Measurements from ENCODE around the gene PCYT1A.
A peak's percentile ranks its signal among the peaks of the same experiment; 100 is the strongest.
"Not testable (repeated sequence)": the region's sequence is repeated elsewhere in the genome, so short reads cannot be mapped to it uniquely, and the experiment has no call there.

PCYT1A gene

GRCh38 chr3:196314597-196314996 is 27.1 kb upstream of the PCYT1A start:
- Mint-ChIP-seq H3K27me3 (no peaks in the 10 kb centered on the region), H3K9me3 (no peaks in the 10 kb centered on the region), H3K4me3 (no peak overlapping the region), H3K4me1 (peaks cover 11% of the 10 kb centered on the region), H3K27ac (no peak overlapping the region), H3K36me3 (ENCODE audit: low read depth) (no peaks in the 10 kb centered on the region)
- ATAC-seq (no peak), DNase-seq (no peak)

- not testable (repeated sequence) for ATAC-seq; H3K27ac Mint-ChIP-seq; H3K4me3 Mint-ChIP-seq; H3K27me3 Mint-ChIP-seq; H3K36me3 Mint-ChIP-seq (ENCODE audit: low read depth); H3K9me3 Mint-ChIP-seq; DNase-seq; H3K4me1 Mint-ChIP-seq
Measured at GRCh38 chr3:196314086-196314485, 26.6 kb upstream of the PCYT1A start.

DNA sequence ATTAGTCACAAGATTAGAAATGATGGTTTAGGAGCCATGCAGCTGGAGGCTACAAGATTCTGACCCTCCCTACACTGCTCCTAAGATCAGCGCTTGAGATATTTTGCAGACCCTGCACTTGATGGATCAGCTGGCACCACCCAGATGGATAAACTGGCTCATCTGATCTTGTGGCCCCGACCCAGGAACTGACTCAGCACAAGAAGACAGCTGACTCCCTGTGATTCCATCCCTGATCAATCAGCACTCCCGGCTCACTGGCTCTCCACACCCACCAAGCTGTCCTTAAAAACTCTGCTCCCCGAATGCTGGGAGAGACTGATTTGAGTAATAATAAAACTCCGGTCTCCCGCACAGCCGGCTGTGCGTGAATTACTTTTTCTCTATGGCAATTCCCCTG is 15.4 kb upstream of the PCYT1A start:
- H3K9me3 Mint-ChIP-seq; H3K27me3 Mint-ChIP-seq; H3K36me3 Mint-ChIP-seq (ENCODE audit: low read depth); H3K4me3 Mint-ChIP-seq; H3K27ac Mint-ChIP-seq; ATAC-seq; H3K4me1 Mint-ChIP-seq; DNase-seq: not testable (repeated sequence)

GRCh38 chr3:196302551-196302950 is 15.0 kb upstream of the PCYT1A start:
- ATAC-seq; H3K4me1 Mint-ChIP-seq; H3K36me3 Mint-ChIP-seq (ENCODE audit: low read depth); H3K27ac Mint-ChIP-seq; H3K9me3 Mint-ChIP-seq; H3K4me3 Mint-ChIP-seq; H3K27me3 Mint-ChIP-seq; DNase-seq: not testable (repeated sequence)

- Mint-ChIP-seq H3K9me3 (no peaks in the 10 kb centered on the region), H3K4me3 (no peak overlapping the region), H3K4me1 (no peaks in the 10 kb centered on the region), H3K27me3 (no peaks in the 10 kb centered on the region), H3K27ac (no peak overlapping the region), H3K36me3 (ENCODE audit: low read depth) (no peaks in the 10 kb centered on the region)
- DNase-seq (no peak), ATAC-seq (no peak)
Measured at GRCh38 chr3:196298521-196298920, 11.0 kb upstream of the PCYT1A start.

GRCh38 chr3:196292286-196292923 is 4.9 kb upstream of the PCYT1A start:
- no peak for ATAC-seq
- H3K9me3 Mint-ChIP-seq, result no peaks in the 10 kb centered on the region
- H3K27ac Mint-ChIP-seq, result no peak overlapping the region

DNA sequence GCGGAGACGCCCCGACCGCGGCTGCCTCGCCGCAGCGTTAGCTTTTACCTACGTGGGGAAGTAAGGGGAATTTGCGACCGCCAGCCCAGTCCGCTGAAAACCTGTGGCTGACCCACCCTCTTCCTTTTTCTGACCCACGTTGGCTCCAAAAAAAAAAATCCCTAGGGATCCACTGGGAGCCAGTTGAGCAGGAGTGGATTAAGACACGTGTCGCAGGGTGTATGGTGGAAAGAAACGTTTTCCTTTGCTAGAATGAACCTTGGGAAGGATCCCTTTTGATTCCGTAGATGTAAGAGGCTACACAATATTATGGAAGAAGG is 575 bp upstream of the PCYT1A start:
- H3K4me1 Mint-ChIP-seq, result peaks cover 44% of the 10 kb centered on the region
- no peaks in the 10 kb centered on the region for H3K27me3 Mint-ChIP-seq
- peak overlapping the region; percentile 99 for H3K4me3 Mint-ChIP-seq
- H3K9me3 Mint-ChIP-seq, result no peaks in the 10 kb centered on the region
- peaks cover 3% of the 10 kb centered on the region for H3K36me3 Mint-ChIP-seq (ENCODE audit: low read depth)
- peak overlapping the region; percentile 97 for H3K27ac Mint-ChIP-seq
- no peak for ATAC-seq
- no peak for DNase-seq

More at GRCh38 chr3:196292286-196292923, 4.9 kb upstream of the PCYT1A start:
- DNase-seq, result no peak
- H3K36me3 Mint-ChIP-seq (ENCODE audit: low read depth), result peaks cover 2% of the 10 kb centered on the region
- H3K27me3 Mint-ChIP-seq, result no peaks in the 10 kb centered on the region
- H3K4me3 Mint-ChIP-seq, result no peak overlapping the region
- H3K4me1 Mint-ChIP-seq, result peaks cover 9% of the 10 kb centered on the region

DNA sequence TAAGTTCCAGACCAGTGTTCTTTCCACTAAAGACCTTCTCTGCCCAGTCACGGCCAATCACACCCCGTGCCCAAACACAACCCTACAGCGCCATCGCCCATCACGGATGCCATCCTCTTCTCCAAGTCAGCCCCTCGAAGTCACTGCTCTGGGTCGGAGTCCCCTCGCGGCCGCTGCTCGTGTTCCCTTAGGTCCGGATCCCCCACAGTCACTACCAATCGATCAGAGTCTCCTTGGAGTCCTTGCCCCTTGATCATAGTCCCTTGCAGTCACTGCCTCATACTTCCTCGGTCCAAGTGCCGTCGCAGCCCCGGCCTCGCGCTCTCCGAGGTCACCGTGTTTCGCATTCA is 461 bp downstream of the PCYT1A start:
- DNase-seq, result peak; percentile 38
- Mint-ChIP-seq H3K27me3 (no peaks in the 10 kb centered on the region), H3K9me3 (no peaks in the 10 kb centered on the region), H3K4me3 (peak overlapping the region; percentile 99), H3K27ac (peak overlapping the region; percentile 97), H3K4me1 (peaks cover 46% of the 10 kb centered on the region), H3K36me3 (ENCODE audit: low read depth) (peaks cover 3% of the 10 kb centered on the region)
- ATAC-seq, result peak; percentile 50

DNA sequence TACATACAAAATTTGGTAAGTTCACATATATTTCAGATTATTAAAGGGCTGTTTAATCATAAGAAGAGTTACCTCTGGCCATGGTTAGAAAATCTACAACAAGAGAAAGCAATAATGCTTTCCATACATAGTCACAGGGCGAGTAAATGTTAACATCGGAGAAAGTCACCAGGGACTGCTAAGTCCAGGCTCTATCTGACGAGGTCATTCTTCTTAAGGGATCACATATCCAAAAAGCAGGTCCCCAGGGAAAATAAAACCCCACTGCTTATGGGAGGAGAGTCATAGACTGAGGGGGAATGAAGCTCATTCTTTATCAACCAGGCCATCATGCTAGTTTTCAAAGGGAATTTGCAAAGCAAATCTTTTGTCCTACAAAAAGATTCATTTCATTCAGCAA is 3.1 kb downstream of the PCYT1A start:
- no peaks in the 10 kb centered on the region for H3K9me3 Mint-ChIP-seq
- H3K27ac Mint-ChIP-seq, result no peak overlapping the region
- H3K36me3 Mint-ChIP-seq (ENCODE audit: low read depth), result peaks cover 4% of the 10 kb centered on the region
- no peak overlapping the region for H3K4me3 Mint-ChIP-seq
- DNase-seq (no peak), ATAC-seq (no peak)
- peaks cover 65% of the 10 kb centered on the region for H3K4me1 Mint-ChIP-seq
- H3K27me3 Mint-ChIP-seq, result no peaks in the 10 kb centered on the region

- no peaks in the 10 kb centered on the region for H3K27me3 Mint-ChIP-seq
- no peak for DNase-seq
- no peak overlapping the region for H3K4me3 Mint-ChIP-seq
- H3K9me3 Mint-ChIP-seq, result no peaks in the 10 kb centered on the region
- ATAC-seq, result no peak
- peaks cover 74% of the 10 kb centered on the region for H3K4me1 Mint-ChIP-seq
- no peak overlapping the region for H3K27ac Mint-ChIP-seq
- peaks cover 5% of the 10 kb centered on the region for H3K36me3 Mint-ChIP-seq (ENCODE audit: low read depth)
Measured at GRCh38 chr3:196281962-196282361, 5.6 kb downstream of the PCYT1A start.

DNA sequence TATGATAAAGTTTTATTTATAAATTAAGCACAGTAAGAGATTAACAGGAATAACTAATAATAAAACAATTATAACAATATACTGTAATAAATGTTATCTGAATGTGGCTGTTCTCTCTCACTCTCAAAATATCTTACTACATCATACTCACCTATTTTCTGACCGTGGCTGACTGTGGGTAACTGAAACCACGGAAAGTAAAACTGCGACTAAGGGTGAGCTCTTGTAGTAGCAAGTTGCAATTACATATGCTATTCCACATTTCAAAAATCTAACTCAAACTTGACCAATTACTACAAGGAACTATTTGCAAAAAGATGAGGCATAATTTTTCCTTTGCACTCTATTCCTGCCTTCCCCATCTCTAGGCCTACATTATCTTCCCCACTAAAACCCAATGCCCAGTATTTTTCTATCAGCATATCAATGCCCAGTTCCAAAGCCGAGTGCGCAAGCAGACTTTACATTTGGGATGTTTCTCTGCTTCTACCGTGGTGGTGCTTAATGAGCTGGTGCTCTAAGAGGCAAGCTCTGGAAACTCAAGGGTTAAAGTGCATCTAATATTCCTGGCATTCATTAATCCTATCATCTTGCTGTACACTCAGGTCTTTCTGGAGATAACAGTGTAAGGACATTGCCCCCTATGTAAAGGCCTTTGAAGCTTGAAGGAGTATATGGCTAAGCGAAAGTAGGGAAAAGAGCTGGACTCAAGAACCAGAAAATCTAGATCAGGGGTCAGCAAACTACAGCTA is 6.7 kb downstream of the PCYT1A start:
- no peaks in the 10 kb centered on the region for H3K9me3 Mint-ChIP-seq
- peak; percentile 59 for ATAC-seq
- no peaks in the 10 kb centered on the region for H3K27me3 Mint-ChIP-seq
- peaks cover 64% of the 10 kb centered on the region for H3K4me1 Mint-ChIP-seq
- H3K27ac Mint-ChIP-seq, result peak overlapping the region; percentile 12
- DNase-seq, result no peak
- H3K4me3 Mint-ChIP-seq, result no peak overlapping the region
- H3K36me3 Mint-ChIP-seq (ENCODE audit: low read depth), result peaks cover 4% of the 10 kb centered on the region

DNA sequence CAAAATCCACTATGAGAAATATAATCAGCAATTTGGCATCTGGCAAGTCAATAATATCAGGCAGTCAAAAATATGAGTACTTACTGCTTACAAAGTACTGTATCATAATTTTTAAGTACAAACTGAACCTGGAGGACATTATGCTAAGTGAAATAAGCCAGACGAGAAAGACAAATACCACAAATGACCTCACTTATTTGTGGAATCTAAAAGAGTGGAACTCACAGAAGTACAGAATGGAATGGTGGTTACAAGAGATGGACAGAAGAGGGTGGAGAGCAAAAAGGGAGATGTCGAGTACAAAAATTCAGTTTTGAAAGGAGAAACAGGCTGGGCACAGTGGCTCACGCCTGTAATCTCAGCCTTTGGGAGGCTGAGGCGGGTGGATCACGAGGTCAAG is 12.4 kb downstream of the PCYT1A start:
- peaks cover 70% of the 10 kb centered on the region for H3K4me1 Mint-ChIP-seq
- no peaks in the 10 kb centered on the region for H3K9me3 Mint-ChIP-seq
- DNase-seq, result no peak
- peaks cover 20% of the 10 kb centered on the region for H3K36me3 Mint-ChIP-seq (ENCODE audit: low read depth)
- no peak for ATAC-seq
- H3K27me3 Mint-ChIP-seq, result no peaks in the 10 kb centered on the region
- peak overlapping the region; percentile 65 for H3K4me3 Mint-ChIP-seq
- peak overlapping the region; percentile 94 for H3K27ac Mint-ChIP-seq

DNA sequence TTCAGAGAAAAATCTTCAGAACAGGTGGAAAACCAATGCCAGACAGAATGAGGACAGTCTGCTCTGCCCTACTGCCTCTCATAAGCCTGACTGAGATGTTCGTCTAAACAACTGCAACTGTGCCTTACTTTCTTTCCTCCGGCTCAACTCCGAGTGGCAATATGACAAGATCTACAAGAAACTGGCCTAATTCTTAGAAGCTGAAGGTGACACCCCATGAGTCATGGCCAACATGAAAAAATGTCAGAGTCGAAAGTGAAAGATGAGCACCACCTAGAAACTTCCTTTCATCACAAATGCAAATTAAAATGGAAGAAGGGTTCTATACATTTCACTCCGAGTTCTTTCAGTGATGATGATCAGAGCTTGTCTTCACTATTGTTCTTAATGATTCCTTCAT is 12.9 kb downstream of the PCYT1A start:
- Mint-ChIP-seq H3K4me3 (peak overlapping the region; percentile 65), H3K9me3 (no peaks in the 10 kb centered on the region), H3K36me3 (ENCODE audit: low read depth) (peaks cover 22% of the 10 kb centered on the region), H3K4me1 (peaks cover 70% of the 10 kb centered on the region), H3K27ac (peak overlapping the region; percentile 94), H3K27me3 (no peaks in the 10 kb centered on the region)
- ATAC-seq (peak; percentile 87), DNase-seq (peak; percentile 48)

DNA sequence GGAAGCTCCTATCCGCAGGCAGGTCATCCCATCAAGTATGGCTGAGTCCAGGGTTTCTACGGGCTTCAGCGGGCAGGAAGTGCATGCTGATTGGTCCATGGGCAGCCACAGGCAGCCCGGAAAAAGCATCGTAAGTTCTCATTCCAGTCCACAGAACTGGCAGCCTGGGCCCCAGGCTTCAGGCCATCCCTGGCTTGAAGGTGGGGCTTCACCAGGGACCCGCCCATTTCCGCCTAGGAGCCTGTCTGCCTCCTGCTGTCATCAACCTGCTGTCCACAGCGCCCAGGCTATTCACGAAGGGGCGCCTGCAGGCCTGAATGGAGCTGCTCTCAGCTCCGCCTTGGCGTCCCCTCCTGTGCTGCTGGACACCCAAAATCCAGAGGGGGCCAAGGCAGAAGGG is 13.9 kb downstream of the PCYT1A start:
- no peaks in the 10 kb centered on the region for H3K9me3 Mint-ChIP-seq
- H3K27me3 Mint-ChIP-seq, result no peaks in the 10 kb centered on the region
- H3K27ac Mint-ChIP-seq, result peak overlapping the region; percentile 94
- ATAC-seq, result no peak
- H3K4me1 Mint-ChIP-seq, result peaks cover 64% of the 10 kb centered on the region
- DNase-seq, result no peak
- peaks cover 26% of the 10 kb centered on the region for H3K36me3 Mint-ChIP-seq (ENCODE audit: low read depth)
- no peak overlapping the region for H3K4me3 Mint-ChIP-seq

DNA sequence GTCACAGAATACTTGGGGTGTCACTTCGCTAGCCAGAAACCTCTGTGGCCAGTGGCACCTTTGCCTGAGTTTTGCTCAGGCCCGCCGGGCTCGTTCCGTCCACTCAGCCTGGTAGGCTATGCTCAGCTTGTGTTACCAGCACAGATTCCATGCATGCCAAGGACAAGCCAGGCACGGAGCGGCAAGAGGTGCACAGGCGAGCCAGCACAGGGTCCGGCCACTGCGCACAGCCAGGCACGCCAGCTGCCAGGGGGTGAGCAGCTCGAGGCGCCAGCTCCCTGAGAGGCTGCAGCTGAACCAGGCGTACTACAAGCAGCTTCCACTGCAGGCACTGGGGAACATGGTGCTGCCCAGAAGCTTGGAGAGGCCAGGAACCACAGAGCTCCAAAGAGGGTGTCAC is 14.7 kb downstream of the PCYT1A start:
- H3K36me3 Mint-ChIP-seq (ENCODE audit: low read depth), result peaks cover 26% of the 10 kb centered on the region
- no peak for ATAC-seq
- H3K4me1 Mint-ChIP-seq, result peaks cover 55% of the 10 kb centered on the region
- no peaks in the 10 kb centered on the region for H3K9me3 Mint-ChIP-seq
- H3K27ac Mint-ChIP-seq, result peak overlapping the region; percentile 67
- H3K4me3 Mint-ChIP-seq, result no peak overlapping the region
- no peaks in the 10 kb centered on the region for H3K27me3 Mint-ChIP-seq
- DNase-seq, result no peak

Data from activated naive CD8-positive, alpha-beta T cell treated with anti-CD3 and anti-CD28 coated beads, Interleukin-2, amount 50 U/mL, for 24 hours (primary cell).